Astrocyte (in vitro differentiated cells and primary cell): ENCODE data around the gene SLC9A6. TPM values are rescaled to one million over a fixed set of nuclear protein-coding genes. Genes with fewer than 3 reads are reported as not detected.

ENCODE experiments used
- DNase-seq: peaks from one replicate; pipeline ENCODE4 v3.0.0-alpha.2; 2010; ENCODE audit warnings: low read depth
- FAIRE-seq: peaks from 2 replicates; lab custom pipeline; 2011; peaks lifted over from hg19 to GRCh38; lab: Jason Lieb, UNC
- H2AFZ ChIP-seq: 2 replicates; pipeline ENCODE4 v1.6.0; 2012; ENCODE audit warnings: low read depth, low read length, inconsistent platforms
- H3K27ac ChIP-seq: 2 replicates; pipeline ENCODE4 v1.5.1; 2011; ENCODE audit warnings: low read depth, low read length, inconsistent platforms
- H3K27me3 ChIP-seq: 2 replicates; pipeline ENCODE4 v1.6.0; 2011; ENCODE audit warnings: low read length, inconsistent platforms; ENCODE audit not compliant: insufficient read depth
- H3K36me3 ChIP-seq: 2 replicates; pipeline ENCODE4 v1.5.1; 2011; ENCODE audit warnings: low read length, inconsistent platforms; ENCODE audit not compliant: insufficient read depth
- H3K4me1 ChIP-seq: 2 replicates; pipeline ENCODE4 v1.5.1; 2011; ENCODE audit warnings: low read length, inconsistent platforms; ENCODE audit not compliant: insufficient read depth
- H3K4me2 ChIP-seq: 2 replicates; pipeline ENCODE4 v1.6.0; 2012; ENCODE audit warnings: low read length, inconsistent platforms
- H3K4me3 ChIP-seq: 2 replicates; pipeline ENCODE4 v1.5.1; 2011; ENCODE audit warnings: low read depth, mild to moderate bottlenecking, low read length, inconsistent platforms; ENCODE audit not compliant: insufficient read depth
- H3K79me2 ChIP-seq: 2 replicates; pipeline ENCODE4 v1.6.0; 2012; ENCODE audit warnings: mild to moderate bottlenecking, low read length, inconsistent platforms; ENCODE audit not compliant: insufficient read depth
- H3K9ac ChIP-seq: 2 replicates; pipeline ENCODE4 v1.6.0; 2012; ENCODE audit warnings: mild to moderate bottlenecking, low read length, inconsistent platforms
- H3K9me3 ChIP-seq: 2 replicates; pipeline ENCODE4 v1.5.1; 2012; ENCODE audit warnings: low read depth, mild to moderate bottlenecking, low read length, inconsistent platforms; ENCODE audit not compliant: insufficient read depth
- H4K20me1 ChIP-seq: 2 replicates; pipeline ENCODE4 v1.6.0; 2012; ENCODE audit warnings: low read length, inconsistent platforms; ENCODE audit not compliant: insufficient read depth
- H3K27ac Mint-ChIP-seq: one replicate; pipeline ENCODE4 v1.8.0; 2021; ENCODE audit warnings: mild to moderate bottlenecking, mixed read lengths; ENCODE audit not compliant: unreplicated experiment
- H3K27me3 Mint-ChIP-seq: one replicate; pipeline ENCODE4 v1.8.0; 2021; ENCODE audit warnings: low read depth, mixed read lengths; ENCODE audit not compliant: unreplicated experiment
- H3K36me3 Mint-ChIP-seq: one replicate; pipeline ENCODE4 v1.8.0; 2021; ENCODE audit warnings: low read depth, mixed read lengths; ENCODE audit not compliant: unreplicated experiment
- H3K4me1 Mint-ChIP-seq: one replicate; pipeline ENCODE4 v1.8.0; 2021; ENCODE audit warnings: low read depth, mixed read lengths; ENCODE audit not compliant: unreplicated experiment
- H3K4me3 Mint-ChIP-seq: one replicate; pipeline ENCODE4 v1.8.0; 2021; ENCODE audit warnings: mild to moderate bottlenecking, moderate library complexity, mixed read lengths; ENCODE audit not compliant: unreplicated experiment
- H3K9me3 Mint-ChIP-seq: one replicate; pipeline ENCODE4 v1.8.0; 2021; ENCODE audit warnings: mild to moderate bottlenecking, mixed read lengths; ENCODE audit not compliant: unreplicated experiment
- EZH2 ChIP-seq: IDR thresholded peaks from 2 replicates; pipeline ENCODE4 v1.6.1; 2012; ENCODE audit warnings: mild to moderate bottlenecking, low read length, inconsistent platforms; ENCODE audit not compliant: insufficient read depth
- total RNA-seq: library from RNA; stranded (reverse); gene quantifications from 2 replicates; pipeline ENCODE4 v1.2.1, GENCODE V29; 2021
- TF ChIP-seq, protein P1 (sequence below): IDR thresholded peaks from 2 replicates; pipeline ENCODE4 v1.5.1; 2011; ENCODE audit warnings: low read depth, mild to moderate bottlenecking, inconsistent platforms, low read length, moderate library complexity; ENCODE audit not compliant: insufficient read depth

Gene SLC9A6
- total RNA-seq, 1 donor from 2014 or later = 12.8 TPM

DNA sequence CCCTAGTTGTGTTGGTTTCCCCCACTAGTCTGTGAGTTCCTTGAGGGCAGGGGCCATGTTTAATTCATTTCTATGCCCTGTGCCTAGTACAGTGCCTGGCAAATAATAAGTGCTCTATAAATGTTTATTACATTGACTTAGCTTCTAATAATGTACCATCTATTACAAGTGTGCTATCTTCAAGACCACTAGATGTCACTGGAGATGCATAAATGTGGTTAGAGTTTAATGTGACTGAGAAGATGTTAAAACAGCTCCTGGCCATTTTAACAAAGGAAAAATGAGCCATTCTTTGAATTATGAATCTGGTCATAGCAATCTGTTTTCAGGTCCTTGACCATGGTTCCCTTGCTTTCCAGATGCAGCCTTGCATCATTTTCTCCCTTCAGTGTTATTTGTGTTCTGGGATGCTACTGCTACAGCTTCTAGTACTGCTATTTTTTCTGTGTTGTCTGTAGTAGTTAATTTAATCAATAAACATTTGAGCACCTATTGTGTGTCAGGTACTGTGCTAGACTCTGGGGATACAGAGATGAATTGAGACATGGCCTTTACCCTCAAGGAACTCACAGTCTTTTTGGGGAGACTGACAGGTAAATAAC is 43.2 kb downstream of the SLC9A6 start:
- Histone ChIP-seq H3K9me3 (no peaks in the 10 kb centered on the region), H3K4me1 (peaks cover 17% of the 10 kb centered on the region), H3K9ac (peak overlapping the region; percentile 88), H3K79me2 (no peaks in the 10 kb centered on the region), H3K27me3 (no peaks in the 10 kb centered on the region), H3K4me2 (no peak overlapping the region), H3K27ac (no peak overlapping the region), H4K20me1 (no peaks in the 10 kb centered on the region), H3K4me3 (no peak overlapping the region), H3K36me3 (no peaks in the 10 kb centered on the region), H2AFZ (no peak overlapping the region)
- FAIRE-seq (peak; percentile 99), DNase-seq (peak; percentile 50)
- TF ChIP-seq EZH2 = no peak
- TF ChIP-seq, protein P1, sequence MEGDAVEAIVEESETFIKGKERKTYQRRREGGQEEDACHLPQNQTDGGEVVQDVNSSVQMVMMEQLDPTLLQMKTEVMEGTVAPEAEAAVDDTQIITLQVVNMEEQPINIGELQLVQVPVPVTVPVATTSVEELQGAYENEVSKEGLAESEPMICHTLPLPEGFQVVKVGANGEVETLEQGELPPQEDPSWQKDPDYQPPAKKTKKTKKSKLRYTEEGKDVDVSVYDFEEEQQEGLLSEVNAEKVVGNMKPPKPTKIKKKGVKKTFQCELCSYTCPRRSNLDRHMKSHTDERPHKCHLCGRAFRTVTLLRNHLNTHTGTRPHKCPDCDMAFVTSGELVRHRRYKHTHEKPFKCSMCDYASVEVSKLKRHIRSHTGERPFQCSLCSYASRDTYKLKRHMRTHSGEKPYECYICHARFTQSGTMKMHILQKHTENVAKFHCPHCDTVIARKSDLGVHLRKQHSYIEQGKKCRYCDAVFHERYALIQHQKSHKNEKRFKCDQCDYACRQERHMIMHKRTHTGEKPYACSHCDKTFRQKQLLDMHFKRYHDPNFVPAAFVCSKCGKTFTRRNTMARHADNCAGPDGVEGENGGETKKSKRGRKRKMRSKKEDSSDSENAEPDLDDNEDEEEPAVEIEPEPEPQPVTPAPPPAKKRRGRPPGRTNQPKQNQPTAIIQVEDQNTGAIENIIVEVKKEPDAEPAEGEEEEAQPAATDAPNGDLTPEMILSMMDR = peak; percentile 59
- H3K27ac Mint-ChIP-seq = no peak overlapping the region
- no peak overlapping the region for H3K4me3 Mint-ChIP-seq
- no peaks in the 10 kb centered on the region for H3K9me3 Mint-ChIP-seq
- H3K27me3 Mint-ChIP-seq = no peaks in the 10 kb centered on the region
- no peaks in the 10 kb centered on the region for H3K36me3 Mint-ChIP-seq
- peaks cover 13% of the 10 kb centered on the region for H3K4me1 Mint-ChIP-seq

DNA sequence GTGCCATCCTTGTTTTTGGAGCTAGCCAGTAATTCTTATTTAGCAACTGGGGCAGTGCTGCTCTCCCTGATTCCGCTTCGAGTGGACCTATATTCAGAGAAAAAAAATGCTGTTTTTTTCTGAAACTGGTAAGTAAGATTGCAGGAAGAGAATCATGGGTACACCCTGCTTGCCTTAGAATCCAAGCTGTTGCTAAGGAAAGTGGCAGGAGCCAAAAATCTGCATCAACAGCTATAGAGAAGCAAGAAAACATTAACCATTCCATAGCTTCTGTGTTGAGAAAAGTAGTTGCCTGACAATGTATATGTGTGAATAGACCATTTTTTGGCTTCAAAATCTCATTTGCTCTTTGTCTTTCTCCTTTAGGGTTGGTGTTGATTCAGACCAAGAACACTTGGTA is 44.5 kb downstream of the SLC9A6 start:
- no peak for TF ChIP-seq EZH2
- TF ChIP-seq, protein P1 = no peak
- H3K9me3 ChIP-seq = no peaks in the 10 kb centered on the region
- no peaks in the 10 kb centered on the region for H3K36me3 ChIP-seq
- no peak overlapping the region for H2AFZ ChIP-seq
- H3K79me2 ChIP-seq = no peaks in the 10 kb centered on the region
- no peaks in the 10 kb centered on the region for H3K36me3 Mint-ChIP-seq
- H3K27ac ChIP-seq = peak overlapping the region; percentile 92
- H3K4me2 ChIP-seq = peak overlapping the region; percentile 76
- no peaks in the 10 kb centered on the region for H4K20me1 ChIP-seq
- H3K9me3 Mint-ChIP-seq = no peaks in the 10 kb centered on the region
- H3K4me3 ChIP-seq = no peak overlapping the region
- FAIRE-seq (no peak), DNase-seq (no peak)
- no peaks in the 10 kb centered on the region for H3K27me3 Mint-ChIP-seq
- peak overlapping the region; percentile 88 for H3K9ac ChIP-seq
- no peaks in the 10 kb centered on the region for H3K27me3 ChIP-seq
- H3K4me1 ChIP-seq = peaks cover 17% of the 10 kb centered on the region
- H3K4me1 Mint-ChIP-seq = peaks cover 13% of the 10 kb centered on the region
- H3K4me3 Mint-ChIP-seq = no peak overlapping the region
- H3K27ac Mint-ChIP-seq = peak overlapping the region; percentile 82
